Activated naive CD4-positive, alpha-beta T cell treated with anti-CD3 and anti-CD28 coated beads, Interleukin-2, amount 50 U/mL, for 16 hours (primary cell): ENCODE results near the gene SYN1.

ENCODE experiments used
- DNase-seq: peaks from one replicate; pipeline ENCODE4 v3.0.0-alpha.2; 2020

Gene SYN1

GRCh38 chrX:47571215-47571614 is 48.4 kb downstream of the SYN1 start:
- no peak for DNase-seq

- DNase-seq = no peak
Measured at GRCh38 chrX:47570794-47571193, 48.9 kb downstream of the SYN1 start.

- peak; percentile 37 for DNase-seq
Measured at GRCh38 chrX:47568656-47569295, 50.9 kb downstream of the SYN1 start.

DNA sequence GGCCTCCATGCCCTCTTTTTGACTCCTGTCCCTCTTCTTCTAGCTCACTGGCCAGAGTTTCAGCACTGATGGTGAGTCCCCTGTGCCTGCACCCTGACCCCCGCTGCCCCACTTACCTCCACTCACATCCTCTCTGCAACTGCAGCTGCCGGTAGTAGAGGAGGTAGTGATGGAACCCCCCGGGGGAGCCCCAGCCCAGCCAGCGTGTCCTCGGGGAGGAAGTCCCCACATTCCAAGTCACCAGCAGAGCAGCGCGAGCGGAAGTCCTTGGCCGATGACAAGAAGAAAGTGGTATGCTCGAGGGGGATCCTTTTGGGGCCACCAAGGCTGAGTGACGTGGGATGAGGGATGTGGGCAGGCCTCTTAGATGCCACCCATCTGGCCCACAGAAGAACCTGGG is 52.8 kb downstream of the SYN1 start:
- DNase-seq = no peak

GRCh38 chrX:47564438-47565085 is 55.1 kb downstream of the SYN1 start:
- DNase-seq = no peak

GRCh38 chrX:47563801-47564315 is 55.8 kb downstream of the SYN1 start:
- no peak for DNase-seq

DNA sequence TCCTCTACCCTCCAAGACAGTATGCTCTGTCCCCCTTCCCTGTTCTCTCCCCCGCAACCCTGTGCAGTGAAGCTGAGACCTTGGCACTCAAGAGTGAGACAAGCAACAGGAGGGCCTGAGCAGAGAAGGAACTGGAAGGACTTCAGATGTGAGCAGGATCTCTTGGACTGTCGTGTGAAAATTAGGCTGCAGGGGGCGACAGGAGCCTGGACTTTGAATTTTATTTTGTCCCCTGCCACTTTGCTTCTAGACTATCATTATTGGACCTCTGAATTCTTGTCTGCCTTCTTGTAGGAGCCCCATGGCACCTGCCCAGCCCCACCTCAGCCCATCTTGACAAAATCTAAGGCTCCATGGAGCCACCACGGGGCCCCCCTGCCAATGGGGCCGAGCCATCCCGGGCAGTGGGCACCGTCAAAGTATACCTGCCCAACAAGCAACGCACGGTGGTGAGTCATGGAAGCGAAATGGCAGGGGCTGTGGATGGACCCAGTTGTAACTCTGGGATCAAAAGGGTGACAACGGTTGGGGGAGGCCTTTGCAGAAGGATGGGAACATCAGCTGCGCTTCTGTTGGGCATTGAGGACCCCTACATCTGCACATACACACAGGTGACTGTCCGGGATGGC is 56.9 kb downstream of the SYN1 start:
- peak; percentile 28 for DNase-seq

DNA sequence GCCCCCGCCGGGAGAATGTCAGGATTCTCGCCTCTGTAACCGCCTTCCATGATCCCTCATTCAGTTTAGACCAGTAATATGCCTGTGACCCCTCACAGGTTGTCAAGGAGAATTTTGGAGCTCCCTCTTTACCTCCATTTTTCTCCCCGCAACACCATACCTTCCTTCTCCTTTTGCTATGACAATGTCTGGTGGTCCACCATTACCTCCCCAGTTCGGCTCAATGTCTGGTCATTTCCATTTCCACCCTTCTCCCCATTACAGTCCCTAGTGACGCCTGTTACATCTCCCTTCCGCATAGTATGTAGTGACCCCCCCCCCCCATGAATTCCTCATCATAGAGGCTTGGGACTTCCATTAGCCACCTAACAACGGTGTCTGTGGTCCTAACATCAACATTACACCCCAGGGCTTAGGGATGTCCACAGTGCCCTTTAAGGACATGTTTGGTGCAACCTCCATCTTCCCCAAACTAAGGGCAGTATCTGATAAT is 58.0 kb downstream of the SYN1 start:
- no peak for DNase-seq

- DNase-seq = peak; percentile 95
Measured at GRCh38 chrX:47560934-47561658, 58.6 kb downstream of the SYN1 start, which contains the start of gene ARAF. Gene ARAF, plus strand, starts transcription at chrX:47561205. Its CDS starts 1,763 bp downstream, at chrX:47562968.

GRCh38 chrX:47560179-47560933 is 59.3 kb downstream of the SYN1 start:
- no peak for DNase-seq

- DNase-seq = no peak
Measured at GRCh38 chrX:47558436-47558835, 61.2 kb downstream of the SYN1 start.

GRCh38 chrX:47556045-47556623 is 63.5 kb downstream of the SYN1 start:
- DNase-seq = peak; percentile 85

DNA sequence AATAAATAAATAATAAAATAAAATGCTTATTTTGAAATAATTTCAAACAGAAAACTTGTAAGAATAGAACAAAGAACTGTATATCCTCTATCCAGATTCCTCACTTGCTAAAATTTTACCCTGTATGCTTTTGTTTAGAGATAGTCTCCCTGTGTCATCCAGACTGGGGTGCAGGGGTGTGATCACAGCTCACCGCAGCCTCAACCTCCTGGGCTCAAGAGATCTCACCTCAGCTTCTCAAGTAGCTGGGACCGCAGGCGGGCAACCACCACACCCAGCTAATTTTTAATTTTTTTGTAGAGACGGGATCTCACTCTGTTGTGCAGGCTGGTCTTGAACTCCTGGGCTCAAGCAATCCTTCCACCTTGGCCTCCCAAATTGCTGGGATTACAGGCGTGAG is 76.2 kb downstream of the SYN1 start:
- DNase-seq = no peak

GRCh38 chrX:47540754-47541538 is 78.7 kb downstream of the SYN1 start:
- no peak for DNase-seq

DNA sequence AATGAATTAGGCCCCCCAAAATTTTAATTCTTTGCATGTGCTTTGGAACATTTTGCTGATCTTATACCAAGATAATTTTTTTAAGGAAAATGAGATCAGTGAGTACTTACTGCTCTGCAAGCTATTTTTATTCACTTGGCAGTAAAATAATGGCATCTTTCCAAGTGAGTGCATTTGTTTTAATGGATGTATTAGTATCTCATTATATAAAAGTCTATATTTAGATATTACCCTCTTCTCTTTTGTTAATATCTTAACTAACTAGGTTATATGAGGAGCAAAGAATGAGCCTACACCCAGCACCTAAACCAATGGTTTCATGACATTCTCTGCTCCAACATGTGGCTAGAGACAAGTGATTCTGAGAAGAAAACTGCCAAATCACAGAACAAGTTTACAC is 79.8 kb downstream of the SYN1 start:
- DNase-seq = no peak

GRCh38 chrX:47530049-47530448 is 89.6 kb downstream of the SYN1 start:
- DNase-seq = no peak

GRCh38 chrX:47529548-47529947 is 90.1 kb downstream of the SYN1 start:
- no peak for DNase-seq

DNA sequence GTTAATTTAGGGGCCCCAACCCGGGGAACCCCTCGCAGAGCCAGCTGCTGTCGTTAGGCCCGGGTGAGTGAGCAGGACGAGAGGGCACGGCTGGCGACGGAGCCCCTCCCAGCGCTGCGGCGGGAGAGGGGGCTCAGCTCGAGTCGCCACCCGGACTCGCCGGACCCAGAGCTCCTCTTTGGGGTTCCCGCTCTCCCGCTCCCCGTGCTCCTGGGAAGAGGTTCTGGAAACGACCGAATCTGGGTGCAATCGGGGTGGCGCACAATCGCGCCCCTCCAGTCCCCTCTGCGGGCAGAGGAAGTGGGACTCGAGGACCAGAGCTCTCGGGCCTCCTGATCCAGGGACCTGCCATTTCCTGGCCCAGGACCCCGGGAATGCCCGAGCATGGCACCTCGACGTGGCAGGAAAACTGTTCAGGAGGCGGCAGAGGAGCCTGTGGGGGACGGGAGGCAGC is 95.9 kb downstream of the SYN1 start:
- no peak for DNase-seq

DNA sequence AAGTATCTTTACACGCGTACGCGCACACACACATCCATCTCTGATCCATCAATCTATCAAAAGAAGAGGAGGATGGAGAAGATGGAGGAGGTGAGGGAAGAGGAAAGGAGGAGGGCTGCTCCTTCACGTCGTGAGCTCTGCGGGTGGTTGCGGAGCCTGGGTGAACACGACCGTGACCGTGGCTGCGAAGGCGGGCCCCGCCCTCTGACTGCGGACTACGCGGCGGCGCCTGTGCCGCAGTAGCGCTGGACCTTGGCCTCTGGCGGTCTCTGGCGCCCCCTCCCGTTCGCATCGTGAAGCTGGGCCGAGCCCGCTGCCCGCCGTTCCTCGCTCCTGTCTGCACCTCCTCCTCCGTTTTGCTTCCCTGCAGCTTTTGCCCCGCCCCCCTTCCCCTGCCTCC is 96.4 kb downstream of the SYN1 start:
- DNase-seq = peak; percentile 77
